Liver (tissue), 9 donors: Measurements from ENCODE around the gene MAP4K1. TPM values are rescaled to one million over a fixed set of nuclear protein-coding genes. Genes with fewer than 3 reads are reported as not detected.

ENCODE experiments used
- DNase-seq: peaks from one replicate; pipeline ENCODE4 v3.0.0-alpha.2; 2017; ENCODE audit warnings: low spot score
- H3K27ac ChIP-seq, 2 donors: one replicate each; pipeline ENCODE4 v1.7.0; 2013; ENCODE audit warnings: inconsistent platforms in 2 of 2, low read length in 2 of 2, control low read depth in 1 of 2, low read depth in 1 of 2, mild to moderate bottlenecking in 1 of 2
- H3K27me3 ChIP-seq, 4 donors: one replicate each; pipeline versions ENCODE4 v1.6.1 to v1.7.0; 2013; ENCODE audit warnings: low read length in 3 of 4, inconsistent platforms in 1 of 4, mild to moderate bottlenecking in 1 of 4, moderate library complexity in 1 of 4; ENCODE audit not compliant: control insufficient read depth in 4 of 4, insufficient read depth in 4 of 4
- H3K36me3 ChIP-seq, 4 donors: one replicate each; pipeline versions ENCODE4 v1.6.1 to v1.7.0; 2013; ENCODE audit warnings: low read length in 3 of 4, mild to moderate bottlenecking in 3 of 4, low read depth in 1 of 4, moderate library complexity in 1 of 4; ENCODE audit not compliant: control insufficient read depth in 4 of 4, insufficient read depth in 3 of 4
- H3K4me1 ChIP-seq, 4 donors: one replicate each; pipeline versions ENCODE4 v1.6.1 to v1.7.0; 2013; ENCODE audit warnings: low read length in 3 of 4, mild to moderate bottlenecking in 3 of 4, moderate library complexity in 1 of 4; ENCODE audit not compliant: control insufficient read depth in 4 of 4, insufficient read depth in 4 of 4
- H3K4me3 ChIP-seq, 3 donors: one replicate each; pipeline versions ENCODE4 v1.6.1 to v1.7.0; 2013; ENCODE audit warnings: low read length in 3 of 3, control low read depth in 1 of 3, low read depth in 1 of 3, mild to moderate bottlenecking in 1 of 3
- H3K9ac ChIP-seq, 2 donors: one replicate each; pipeline ENCODE4 v1.7.0; 2013; ENCODE audit warnings: low read length in 2 of 2, mild to moderate bottlenecking in 2 of 2, moderate library complexity in 2 of 2, control low read depth in 1 of 2, low read depth in 1 of 2
- H3K9me3 ChIP-seq, 4 donors: one replicate each; pipeline versions ENCODE4 v1.6.1 to v1.7.0; 2013; ENCODE audit warnings: low read length in 3 of 4; ENCODE audit not compliant: control insufficient read depth in 4 of 4
- ATF3 ChIP-seq: IDR thresholded peaks from 2 replicates; pipeline ENCODE4 v1.6.1; 2016; ENCODE audit warnings: antibody characterized with exemption
- CTCF ChIP-seq: fragments of 150-350 bp; IDR thresholded peaks from 2 replicates; pipeline ENCODE4 v1.5.1; 2017; ENCODE audit warnings: improper control_type of control experiment, low read depth, low read length; ENCODE audit not compliant: missing input control
- EGR1 ChIP-seq, 2 donors: IDR thresholded peaks; 2 replicates each; pipeline ENCODE4 v1.6.1; 2016 to 2018; ENCODE audit warnings: antibody characterized with exemption in 2 of 2, low read depth in 2 of 2
- FOXA1 ChIP-seq: IDR thresholded peaks from 2 replicates; pipeline ENCODE4 v1.6.1; 2016; ENCODE audit warnings: antibody characterized with exemption
- FOXA2 ChIP-seq: IDR thresholded peaks from 2 replicates; pipeline ENCODE4 v1.6.1; 2016; ENCODE audit warnings: antibody characterized with exemption
- GABPA ChIP-seq, 2 donors: IDR thresholded peaks in 1 of 2; conservative IDR thresholded peaks in 1 of 2; 2 replicates each; pipeline ENCODE4 v1.6.1; 2016; ENCODE audit warnings: antibody characterized with exemption in 2 of 2, mild to moderate bottlenecking in 1 of 2, moderate library complexity in 1 of 2
- HNF4A ChIP-seq, 2 donors: conservative IDR thresholded peaks; 2 replicates each; pipeline ENCODE4 v1.6.1; 2016; ENCODE audit warnings: antibody characterized with exemption in 2 of 2, mild to moderate bottlenecking in 2 of 2
- HNF4G ChIP-seq: IDR thresholded peaks from 2 replicates; pipeline ENCODE4 v1.6.1; 2016; ENCODE audit warnings: antibody characterized with exemption
- JUND ChIP-seq, 2 donors: IDR thresholded peaks; 2 replicates each; pipeline ENCODE4 v1.6.1; 2016; ENCODE audit warnings: antibody characterized with exemption in 2 of 2
- MAX ChIP-seq: IDR thresholded peaks from 2 replicates; pipeline ENCODE4 v1.6.1; 2016; ENCODE audit warnings: antibody characterized with exemption
- NR2F2 ChIP-seq: IDR thresholded peaks from 2 replicates; pipeline ENCODE4 v1.6.1; 2016; ENCODE audit warnings: antibody characterized with exemption
- RAD21 ChIP-seq, 2 donors: IDR thresholded peaks; 2 replicates each; pipeline ENCODE4 v1.6.1; 2016; ENCODE audit warnings: antibody characterized with exemption in 2 of 2, mild to moderate bottlenecking in 2 of 2
- REST ChIP-seq: IDR thresholded peaks from 2 replicates; pipeline ENCODE4 v1.6.1; 2016; ENCODE audit warnings: antibody characterized with exemption, mild to moderate bottlenecking
- RXRA ChIP-seq, 2 donors: IDR thresholded peaks; 2 replicates each; pipeline ENCODE4 v1.6.1; 2017 to 2018; ENCODE audit warnings: antibody characterized with exemption in 2 of 2, mild to moderate bottlenecking in 1 of 2
- SP1 ChIP-seq: IDR thresholded peaks from 2 replicates; pipeline ENCODE4 v1.6.1; 2018; ENCODE audit warnings: antibody characterized with exemption, mild to moderate bottlenecking
- TAF1 ChIP-seq: conservative IDR thresholded peaks from 2 replicates; pipeline ENCODE4 v1.6.1; 2016; ENCODE audit warnings: antibody characterized with exemption, mild to moderate bottlenecking
- YY1 ChIP-seq: IDR thresholded peaks from 2 replicates; pipeline ENCODE4 v1.6.1; 2016; ENCODE audit warnings: antibody characterized with exemption, mild to moderate bottlenecking
- ZBTB33 ChIP-seq: IDR thresholded peaks from 2 replicates; pipeline ENCODE4 v1.6.1; 2016; ENCODE audit warnings: antibody characterized with exemption
- WGBS: extraction: QIAGEN DNeasy Blood & Tissue Kit; methylation state at CpG from one replicate; pipeline ENCODE4 v1.1.7; 2013; 5-methylcytosine and 5-hydroxymethylcytosine counted together
- polyA plus RNA-seq, 2 donors: library from polyadenylated mRNA; stranded (reverse) in 1 of 2; unstranded in 1 of 2; fragments of 200-250 nt in 1 of 2; fragments of >200 nt in 1 of 2; fragmentation: Nextera tagmentation in 1 of 2; extraction: Ambion mirVana in 1 of 2; gene quantifications; one replicate each; pipeline versions ENCODE4 v1.2.1 to v1.2.3, GENCODE V29; 2013 to 2015
- total RNA-seq, 2 donors: library from RNA; depleted of rRNA; stranded (reverse); fragments of >200 nt; gene quantifications; one replicate each; pipeline ENCODE4 v1.2.3, GENCODE V29; 2014
- donor health status: healthy.
- donor health status: healthy.
- donor health status: healthy.
- donor health status: healthy.
- donor health status: healthy.

The MAP4K1 gene
- total and polyA plus RNA-seq, 4 donors = 0.89 to 3.1 (median 1.9) TPM

DNA sequence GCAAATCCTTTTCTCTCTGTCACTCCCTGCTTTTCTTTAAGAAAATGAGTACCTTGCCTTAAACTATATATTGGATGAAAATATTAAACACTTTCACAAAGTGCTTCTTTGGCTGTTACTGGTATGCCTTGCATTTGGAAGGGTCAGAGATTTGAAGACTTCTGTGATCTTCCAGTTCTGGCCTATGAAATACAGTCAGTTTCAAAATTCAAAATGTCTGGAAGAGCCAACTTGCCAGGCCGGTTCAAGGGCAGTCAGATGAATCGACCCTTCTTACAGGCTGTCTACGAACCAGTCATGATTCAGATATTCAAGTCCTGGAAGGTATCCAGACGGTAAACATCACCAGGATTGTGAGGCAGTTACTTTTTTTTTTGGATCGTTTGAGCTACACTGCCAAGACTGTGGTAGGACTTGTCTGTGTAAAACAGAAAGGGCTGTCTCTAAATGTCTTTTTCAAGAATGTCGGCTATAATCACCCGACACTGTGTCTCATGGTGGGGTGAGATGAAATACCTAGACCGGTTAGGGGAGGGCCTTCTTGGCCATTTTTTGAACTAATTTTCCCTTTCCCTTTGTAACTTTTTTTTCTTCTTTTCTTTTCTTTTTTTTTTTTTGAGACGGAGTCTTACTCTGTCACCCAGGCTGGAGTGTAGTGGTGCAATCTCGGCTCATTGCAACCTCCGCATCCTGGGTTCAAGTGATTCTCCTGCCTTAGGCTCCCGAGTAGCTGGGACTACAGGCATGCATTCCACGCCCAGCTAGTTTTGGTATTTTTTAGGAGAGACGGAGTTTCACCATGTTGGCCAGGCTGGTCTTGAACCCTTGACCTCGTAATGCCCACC is 40.9 kb upstream of the MAP4K1 start:
- DNase-seq = no peak
- H3K4me1 ChIP-seq = peaks cover 21 to 67% (median 64%) of the 10 kb centered on the region in 4 donors
- no peaks in the 10 kb centered on the region for H3K9me3 ChIP-seq
- peak overlapping the region; percentile 78 to 85 for H3K27ac ChIP-seq
- no peaks in the 10 kb centered on the region for H3K27me3 ChIP-seq
- TF ChIP-seq CTCF (no peak), HNF4A (conservative IDR thresholded peaks at IDR 0.05) (peak; percentile 74), JUND (IDR thresholded peaks at IDR 0.05) (peak; percentile 86 to 90), RAD21 (IDR thresholded peaks at IDR 0.05) (peak; percentile 53 to 63), FOXA2 (peak; percentile 79), HNF4G (peak; percentile 28), SP1 (peak; percentile 74), TAF1 (no peak), EGR1 (IDR thresholded peaks at IDR 0.05; ENCODE audit: low read depth in 2 of 2) (no peak), MAX (peak; percentile 47), REST (no peak), RXRA (IDR thresholded peaks at IDR 0.05) (peak; percentile 84 to 88), NR2F2 (peak; percentile 86), FOXA1 (peak; percentile 71), YY1 (peak; percentile 95), GABPA (IDR thresholded peaks at IDR 0.05 in 1 of 2, conservative IDR thresholded peaks at IDR 0.05 in 1 of 2) (no peak), ZBTB33 (peak; percentile 18), ATF3 (peak; percentile 56)
- peak overlapping the region in 1 of 2 donors; percentile 5 for H3K9ac ChIP-seq
- WGBS = 31% methylated on average over 15 of the region's 15 CpGs
- H3K4me3 ChIP-seq = no peak overlapping the region
- no peaks in the 10 kb centered on the region for H3K36me3 ChIP-seq
